C4-2B (cell line): Measurements from ENCODE around the gene CSTA.

Experiments used
- CTCF ChIP-seq: fragments of 450-650 bp; conservative IDR thresholded peaks from 2 replicates; pipeline ENCODE4 v1.5.1; 2017; ENCODE audit warnings: mild to moderate bottlenecking
- ZFX ChIP-seq: fragments of 450-650 bp; IDR thresholded peaks from 2 replicates; pipeline ENCODE4 v1.6.1; 2017

DNA sequence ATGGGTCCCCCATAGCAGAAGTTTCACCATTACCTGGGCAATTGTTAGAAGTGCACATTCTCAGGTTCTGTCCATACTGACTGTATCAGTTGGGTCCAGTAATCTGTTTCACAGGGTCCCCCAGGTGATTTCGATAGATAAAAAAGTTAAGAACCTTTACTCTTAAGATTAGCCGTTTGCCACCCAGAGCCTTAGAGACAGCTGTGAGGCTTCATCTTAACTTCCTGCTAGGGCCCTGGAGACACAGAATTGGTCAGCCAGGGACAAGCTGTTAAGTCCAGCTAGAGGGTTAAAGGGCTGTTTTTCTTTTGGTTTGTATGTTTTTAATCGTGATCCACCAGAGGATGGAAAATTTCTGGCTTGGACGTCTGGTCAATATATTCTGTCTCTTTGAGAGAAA, 65.6 kb downstream of the CSTA start:
- TF ChIP-seq CTCF (no peak), ZFX (no peak)
